AG08395 (cell line): ENCODE data around the gene ZNRF3.
"Not testable (repeated sequence)": the region's sequence is repeated elsewhere in the genome, so short reads cannot be mapped to it uniquely, and the experiment has no call there.

Experiments used
- DNase-seq: peaks from one replicate; pipeline ENCODE4 v3.0.0; 2012; ENCODE audit warnings: mixed read lengths, low spot score

The ZNRF3 gene

DNA sequence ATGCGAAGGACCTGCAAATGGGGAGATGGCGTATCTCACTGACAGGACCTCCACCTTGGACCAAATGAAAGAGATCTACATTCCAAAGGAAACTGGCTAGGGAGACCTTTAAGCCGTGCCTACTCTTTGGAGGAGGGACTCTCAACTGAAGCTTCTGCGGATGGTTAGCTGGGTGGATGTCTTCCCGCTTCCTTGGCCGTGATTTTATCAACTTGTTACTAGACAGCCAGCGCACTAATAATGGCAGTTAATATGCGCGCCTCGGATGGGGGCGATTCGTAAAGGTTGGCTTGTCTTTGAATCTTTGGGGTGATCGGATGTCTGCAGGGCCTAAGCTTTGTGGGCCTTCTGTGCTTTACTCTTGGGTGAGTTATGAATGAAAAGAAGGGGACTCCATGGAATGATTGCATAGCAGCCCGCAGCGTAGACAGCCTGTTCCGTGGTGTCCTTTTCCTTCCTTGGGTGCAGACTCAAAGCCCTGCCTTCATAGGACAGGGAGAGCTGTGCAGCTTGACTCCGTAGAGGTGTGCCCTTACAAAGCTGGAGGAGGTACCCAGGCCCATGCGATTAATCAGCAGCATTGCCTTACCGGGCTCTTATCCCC is 1.5 kb downstream of the ZNRF3 start:
- DNase-seq: no peak

DNA sequence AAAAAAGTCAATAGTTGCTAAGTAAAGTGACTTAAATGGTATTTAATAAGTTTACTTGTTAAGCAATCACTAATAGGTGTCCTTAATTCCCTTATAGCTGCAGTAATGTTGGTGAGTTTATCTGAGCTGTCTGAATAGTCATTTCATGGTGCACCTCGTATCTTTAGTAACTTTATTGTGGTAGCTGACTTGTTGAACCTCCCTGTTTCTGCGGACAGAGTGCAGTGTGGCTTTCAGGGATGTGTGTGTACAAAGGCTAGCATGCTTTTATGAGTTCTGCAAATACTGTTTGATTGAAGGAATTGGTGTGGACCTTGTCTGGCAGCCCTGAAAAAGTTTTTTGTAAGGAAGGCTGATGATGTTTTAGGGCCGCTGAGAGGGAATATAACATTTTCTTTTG is 2.6 kb downstream of the ZNRF3 start:
- no peak for DNase-seq

DNA sequence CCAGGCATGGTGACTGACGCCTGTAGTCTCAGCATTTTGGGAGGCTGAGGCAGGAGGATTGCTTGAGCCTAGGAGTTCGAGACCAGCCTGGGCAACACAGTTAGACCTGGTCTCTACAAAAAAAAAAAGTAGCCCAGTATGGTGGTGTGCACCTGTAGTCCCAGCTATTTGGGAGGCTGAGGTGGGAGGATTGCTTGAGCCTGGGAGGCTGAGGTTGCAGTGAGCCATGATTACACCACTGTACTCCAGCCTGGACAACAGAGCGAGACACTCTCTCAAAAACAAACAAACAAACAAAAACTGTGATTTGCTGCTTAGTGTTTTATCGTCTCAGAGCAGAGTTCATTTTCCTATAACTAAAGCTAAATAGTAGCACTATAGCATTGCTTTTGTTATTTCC is 3.3 kb downstream of the ZNRF3 start:
- not testable (repeated sequence) for DNase-seq

DNA sequence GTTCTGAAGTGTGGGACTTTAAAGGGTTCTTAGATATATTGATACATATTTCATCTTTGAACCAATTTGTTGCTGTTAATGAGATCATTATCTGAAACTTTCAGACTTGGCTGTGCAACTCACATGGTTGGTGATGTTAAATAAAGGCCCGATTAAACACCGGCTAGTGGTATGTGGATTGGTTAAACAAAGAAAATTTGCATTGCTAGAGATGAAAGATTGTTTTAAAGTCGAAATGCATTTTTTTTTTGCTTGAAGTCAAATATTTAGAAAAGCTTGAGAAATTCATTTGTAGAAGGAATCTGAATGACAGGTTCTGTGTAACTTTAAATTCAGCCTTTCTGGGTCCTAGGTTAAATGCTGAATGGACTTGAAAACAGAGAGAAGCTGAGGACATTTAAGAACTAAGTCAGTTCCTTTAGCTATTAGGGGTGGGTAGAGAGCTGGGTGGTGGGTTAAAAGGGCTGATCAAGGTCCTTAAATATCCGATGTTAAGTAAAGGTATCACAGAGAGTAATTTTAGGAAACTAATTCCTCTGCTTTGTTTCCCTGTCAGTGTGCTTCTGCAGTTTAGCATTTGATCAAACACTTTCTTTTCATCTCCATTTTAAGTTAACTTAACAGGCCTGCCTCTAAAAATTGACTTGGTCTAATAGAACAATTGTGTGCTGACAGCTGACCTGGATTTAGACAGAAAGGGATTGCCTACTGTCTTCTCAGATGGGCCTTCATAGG is 4.5 kb downstream of the ZNRF3 start:
- no peak for DNase-seq

DNA sequence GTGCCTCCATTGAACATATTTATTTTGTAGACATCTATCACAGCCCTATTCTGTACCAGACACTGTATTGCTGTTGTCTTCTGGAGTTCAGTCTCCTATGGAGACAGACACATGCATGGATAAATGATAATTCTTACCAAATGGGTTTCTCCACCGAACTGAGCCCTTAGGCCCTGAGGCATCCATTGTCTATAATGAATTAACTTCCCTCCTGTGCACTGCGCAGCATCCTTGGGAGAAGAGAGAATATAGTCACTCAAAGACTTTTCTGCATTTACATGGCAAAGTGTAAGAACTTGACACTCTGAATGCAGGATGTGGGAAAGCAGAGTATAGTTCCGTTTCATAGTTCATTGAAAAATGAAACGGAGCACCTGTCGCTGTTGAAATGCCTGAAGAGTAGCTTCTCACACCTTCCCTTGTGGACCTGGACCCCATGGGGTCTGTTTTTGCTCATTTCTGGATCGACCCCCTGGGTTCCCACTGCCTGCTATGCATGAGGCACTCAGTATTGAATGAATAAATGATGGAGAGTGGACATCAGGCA is 6.2 kb downstream of the ZNRF3 start:
- no peak for DNase-seq

DNA sequence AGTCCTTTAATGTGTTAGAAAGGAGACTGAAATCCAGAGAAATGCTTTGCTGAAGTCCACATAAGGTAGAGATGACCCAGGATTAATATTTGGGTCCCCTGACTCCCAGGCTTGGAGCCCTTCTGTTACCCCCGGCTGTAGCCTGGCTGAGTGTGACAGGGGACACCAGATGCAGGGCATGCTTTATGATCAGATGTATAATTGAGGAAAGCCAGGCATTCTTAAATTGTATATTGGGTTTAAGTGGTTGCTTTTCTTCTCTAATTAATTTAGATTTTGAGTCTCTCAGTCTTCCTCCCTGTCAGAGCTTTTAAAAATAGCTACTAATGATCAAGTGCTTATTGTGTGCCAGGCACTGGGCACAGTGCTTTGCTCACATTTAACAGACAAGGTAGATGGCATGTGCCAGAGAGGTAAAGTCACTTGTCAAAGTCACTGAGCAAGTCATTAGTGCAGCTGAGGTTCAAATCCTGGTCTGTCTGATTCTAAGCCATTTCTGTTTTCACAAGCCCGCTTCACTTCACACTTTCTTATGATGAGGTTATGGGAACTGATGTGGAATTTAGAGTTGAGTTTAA is 7.9 kb downstream of the ZNRF3 start:
- DNase-seq: no peak

DNA sequence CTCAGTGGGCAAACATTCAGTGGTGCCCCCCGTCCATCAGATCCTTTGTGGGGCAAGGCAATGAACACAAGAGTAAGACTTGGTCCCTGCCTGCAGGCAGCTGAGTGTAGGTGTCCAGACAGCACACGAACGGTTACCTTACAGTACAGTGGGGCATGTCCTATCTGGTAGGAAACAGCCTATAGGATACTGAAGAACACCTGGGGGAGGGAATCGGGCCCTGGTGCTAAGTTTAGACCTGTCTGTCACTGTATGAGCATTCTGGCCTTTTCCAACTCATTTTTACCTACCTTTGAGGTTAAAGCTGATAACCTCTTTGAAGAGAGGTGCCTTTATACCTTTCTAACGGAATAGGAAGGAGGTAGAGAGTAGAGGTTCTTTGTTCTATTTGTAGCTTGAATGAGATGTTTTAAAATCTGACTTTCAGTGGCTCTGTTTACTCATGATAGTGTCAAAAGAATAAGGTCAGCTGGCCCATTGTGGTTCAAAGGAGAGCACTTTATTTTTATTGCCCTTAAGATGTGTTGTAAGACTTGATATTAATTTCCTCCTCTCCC is 8.9 kb downstream of the ZNRF3 start:
- no peak for DNase-seq

DNA sequence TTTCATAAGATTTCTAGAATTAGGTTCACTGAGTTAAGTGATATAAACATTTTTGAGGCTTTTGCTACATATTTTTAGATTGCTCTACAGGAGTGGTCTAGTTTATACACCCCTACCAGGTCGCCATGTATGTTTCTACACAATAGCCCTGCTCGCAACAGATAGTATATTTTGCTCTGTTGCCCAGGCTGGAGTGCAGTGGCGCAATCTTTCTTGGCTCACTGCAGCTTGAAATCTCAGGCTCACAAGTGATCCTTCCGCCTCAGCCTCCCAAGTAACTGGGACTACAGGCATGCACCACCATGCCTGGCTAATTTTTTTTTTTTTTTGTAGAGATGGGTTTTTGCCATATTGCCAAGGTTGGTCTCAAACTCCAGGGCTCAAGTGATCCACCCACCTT is 10.4 kb downstream of the ZNRF3 start:
- DNase-seq: no peak

DNA sequence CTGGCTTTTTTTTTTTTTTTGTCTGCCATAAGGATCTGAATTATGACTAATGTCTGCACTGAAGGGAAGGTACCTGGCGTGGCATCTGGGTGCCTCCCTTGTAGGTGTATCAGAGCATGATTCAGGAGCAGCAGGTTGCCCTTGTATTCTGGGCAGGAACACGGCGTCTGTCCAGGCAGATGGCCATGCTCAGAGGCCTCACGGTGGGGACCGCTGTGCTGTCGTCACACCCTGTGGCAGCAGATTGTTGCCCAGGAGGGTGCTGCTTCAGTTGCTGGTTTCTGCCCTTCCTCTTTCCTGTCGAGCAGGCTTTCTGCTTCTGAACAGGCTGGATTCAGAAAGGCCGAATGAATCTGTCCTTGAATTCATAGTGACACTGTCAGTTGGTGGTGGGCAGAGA is 11.0 kb downstream of the ZNRF3 start:
- DNase-seq: no peak

DNA sequence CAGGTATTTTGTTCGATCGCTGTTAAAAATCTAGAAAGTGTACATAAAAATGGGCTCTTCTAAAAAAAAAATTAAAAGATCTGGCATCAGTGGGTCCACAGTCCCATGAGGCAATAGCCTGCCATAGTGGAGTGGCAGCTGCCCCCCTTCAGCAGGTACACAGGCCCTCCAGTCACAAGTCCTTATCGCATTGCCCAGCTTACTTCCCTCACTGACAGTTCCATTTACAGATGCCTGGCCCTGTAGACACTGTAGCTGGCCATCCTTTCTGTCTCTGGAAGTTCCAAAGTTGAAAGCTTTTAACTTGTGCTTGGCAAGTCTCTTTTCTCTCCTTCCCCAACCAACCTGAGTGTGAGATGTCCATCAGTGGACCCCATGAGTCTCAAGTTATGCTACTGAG is 11.4 kb downstream of the ZNRF3 start:
- no peak for DNase-seq

DNA sequence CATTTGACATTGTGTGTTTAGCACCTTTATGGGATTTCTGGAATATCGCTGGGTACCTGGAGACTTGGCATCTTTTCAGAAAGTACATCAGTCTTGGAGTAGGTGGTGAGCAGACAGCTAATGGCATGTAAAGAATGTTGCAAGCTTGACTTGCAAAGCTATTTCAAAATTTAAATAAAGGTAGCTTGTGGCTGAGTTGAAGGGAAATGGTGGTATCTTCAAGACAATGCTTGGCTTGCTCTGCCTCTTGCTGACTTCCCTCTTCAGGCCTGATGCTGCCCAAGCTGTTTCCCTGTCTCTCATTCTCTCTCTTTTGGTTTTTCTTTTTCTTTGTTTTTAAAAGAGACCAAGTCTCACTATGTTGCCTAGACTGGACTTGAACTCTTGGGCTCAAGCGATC is 13.2 kb downstream of the ZNRF3 start:
- DNase-seq: no peak

DNA sequence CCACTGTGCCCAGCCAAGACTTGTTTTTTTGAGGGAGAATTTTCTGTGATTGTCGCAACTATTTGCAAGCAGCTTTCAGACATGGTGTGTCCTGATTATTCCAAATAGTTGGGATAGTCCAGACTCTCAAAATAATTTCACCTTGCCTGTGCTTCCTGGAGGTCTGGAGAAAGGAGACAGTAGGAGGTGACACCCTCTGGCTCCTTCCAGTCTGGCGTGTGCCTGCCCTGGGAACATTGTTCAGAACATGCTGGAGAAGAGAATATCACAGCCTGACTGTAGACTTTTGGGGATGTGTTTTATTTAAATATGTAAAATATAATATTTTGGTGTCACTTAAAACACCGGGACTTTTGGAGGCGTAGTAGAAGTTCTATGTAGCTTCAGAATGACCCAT is 14.9 kb downstream of the ZNRF3 start:
- no peak for DNase-seq

DNA sequence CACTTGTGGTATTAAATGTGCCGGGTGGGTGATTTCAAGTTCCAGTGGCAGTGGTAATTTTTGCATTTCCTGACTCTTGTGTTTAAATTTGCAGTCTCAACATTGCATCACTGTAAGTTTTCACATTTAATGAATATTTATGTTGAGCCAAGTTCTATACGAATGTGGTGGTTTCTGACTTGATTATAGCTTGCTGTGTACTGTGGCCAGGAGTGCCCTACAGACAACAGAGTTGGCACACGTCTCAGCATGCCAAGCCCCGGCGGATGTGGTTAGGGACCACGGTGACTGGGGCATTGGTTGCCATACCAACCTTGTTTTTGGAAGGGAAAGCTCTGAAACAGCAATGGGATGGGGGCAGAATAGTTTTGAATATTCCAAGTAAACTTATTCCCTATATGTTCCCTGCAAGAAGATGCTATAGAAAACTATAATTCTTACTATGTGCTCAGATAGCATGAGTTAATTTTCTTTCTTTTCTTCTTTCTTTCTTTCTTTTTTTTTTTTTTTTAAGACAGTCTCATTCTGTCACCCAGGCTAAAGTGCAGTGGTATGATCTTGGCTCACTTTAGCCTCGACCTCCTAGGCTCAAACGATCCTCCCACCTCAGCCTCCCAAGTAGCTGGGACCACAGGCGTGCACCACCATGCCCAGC is 16.0 kb downstream of the ZNRF3 start:
- peak; percentile 75 for DNase-seq

DNA sequence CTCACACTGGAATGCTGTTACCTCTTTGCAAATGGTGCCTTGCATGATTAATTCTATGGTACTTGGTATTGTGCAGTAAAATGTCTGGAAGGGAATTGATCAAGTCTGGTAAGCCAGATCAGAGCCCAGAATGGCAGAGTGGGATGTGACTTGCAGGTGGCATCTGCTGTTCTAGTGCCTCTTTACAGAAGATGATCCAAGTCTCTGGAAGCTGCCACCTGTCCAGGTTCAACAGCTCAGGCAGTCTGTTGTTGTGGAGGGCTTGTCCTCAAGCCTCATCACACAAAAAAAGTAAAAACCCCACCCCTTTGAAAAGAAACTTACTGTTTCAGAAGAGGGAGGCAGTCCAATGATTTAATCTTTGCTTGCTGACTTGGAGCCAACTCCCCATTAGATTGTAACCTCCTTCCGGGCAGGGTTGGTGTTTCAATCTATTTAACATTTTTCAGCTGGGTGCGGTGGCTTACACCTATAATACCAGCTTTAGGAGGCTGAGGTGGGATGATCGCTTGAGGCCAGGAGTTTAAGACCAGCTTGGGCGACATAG is 17.1 kb downstream of the ZNRF3 start:
- DNase-seq: no peak

DNA sequence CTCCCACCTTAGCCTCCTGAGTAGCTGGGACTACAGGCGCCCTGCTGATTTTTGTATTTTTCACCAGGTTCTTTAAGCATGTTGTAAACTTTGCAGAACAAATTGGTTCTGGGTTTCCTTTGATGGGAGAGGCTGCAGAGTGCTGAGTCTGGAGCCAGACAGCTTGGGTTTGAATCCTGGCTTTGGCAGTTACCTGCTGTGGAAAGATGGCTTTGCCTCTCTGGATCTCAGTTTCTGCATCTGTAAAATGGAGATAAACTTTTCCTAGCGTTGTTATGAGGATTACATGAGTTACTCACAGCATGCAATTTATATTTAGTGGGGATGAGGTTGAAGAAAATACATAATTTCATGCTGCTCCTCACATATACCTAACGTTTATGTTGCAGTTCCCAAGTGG is 19.1 kb downstream of the ZNRF3 start:
- DNase-seq: no peak

DNA sequence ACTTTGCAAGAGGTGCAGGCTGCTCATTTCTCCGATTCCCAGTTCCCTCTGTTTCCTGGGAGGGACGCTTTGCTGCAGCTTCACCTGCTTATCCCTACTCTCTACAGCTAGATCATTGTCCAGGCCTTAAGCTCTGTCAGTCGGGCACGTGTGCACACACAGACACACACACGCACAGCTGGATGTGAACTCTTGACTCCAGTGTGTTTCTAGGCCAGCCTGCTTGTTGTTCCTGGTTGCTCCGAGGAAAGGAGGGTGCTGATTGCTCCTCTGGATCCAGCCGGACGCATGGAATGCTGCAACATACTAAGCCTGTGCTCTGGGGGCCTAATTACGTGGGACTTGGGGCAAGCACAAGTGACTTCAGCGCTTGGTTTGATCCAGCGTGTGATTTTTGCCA is 19.7 kb downstream of the ZNRF3 start:
- no peak for DNase-seq

DNA sequence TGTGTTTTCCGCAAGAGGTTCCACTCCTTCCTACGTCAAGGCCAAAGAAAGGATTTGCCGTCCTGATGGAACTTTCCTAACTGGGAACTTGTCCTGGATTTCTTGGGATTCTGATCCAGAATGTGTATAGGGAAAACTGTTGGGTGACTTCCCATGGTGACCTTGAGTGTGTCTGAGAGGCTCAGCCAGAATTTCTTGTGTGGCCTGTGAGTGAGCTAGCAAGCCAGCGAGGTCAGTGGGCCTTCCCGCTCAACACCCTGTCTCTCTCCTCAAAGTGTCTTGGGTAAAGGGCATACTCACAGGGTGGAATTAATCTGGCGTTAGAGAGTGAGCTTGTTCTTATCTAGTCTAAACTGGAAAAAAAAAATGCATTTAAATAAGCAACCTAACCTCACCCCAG is 20.4 kb downstream of the ZNRF3 start:
- DNase-seq: no peak

DNA sequence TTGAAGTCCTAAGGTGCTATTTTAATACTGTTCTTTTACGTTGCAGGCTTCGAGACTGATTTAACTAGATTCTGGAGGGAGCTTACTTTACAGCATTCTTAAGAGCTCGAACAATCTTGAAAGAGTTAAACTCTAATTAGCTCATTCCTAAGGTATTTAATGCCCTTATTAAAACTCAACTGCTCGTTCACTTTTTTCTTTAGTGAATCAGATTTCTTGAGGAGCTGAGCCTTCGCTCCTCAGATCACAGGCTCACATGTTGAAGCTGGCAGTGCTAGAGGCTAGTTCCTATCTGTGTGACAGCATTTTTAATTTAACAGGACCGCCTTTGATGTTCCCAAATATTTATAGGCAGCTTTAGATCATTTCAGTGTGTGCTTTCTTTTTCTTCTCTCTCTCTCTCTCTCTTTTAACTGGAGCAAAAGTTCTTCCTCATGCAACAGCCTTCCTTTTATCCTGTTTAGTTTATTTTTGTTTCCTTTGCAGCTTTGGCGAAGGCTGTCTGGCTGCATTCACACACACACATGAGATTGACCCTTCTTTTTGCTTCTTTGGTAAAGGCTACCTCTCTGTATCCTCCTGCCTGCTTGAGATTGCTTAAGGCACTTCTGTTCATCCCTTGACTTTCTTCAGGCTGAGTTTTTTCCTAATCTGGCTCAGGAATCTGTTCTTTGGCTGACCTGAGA is 21.0 kb downstream of the ZNRF3 start:
- DNase-seq: peak; percentile 36

DNA sequence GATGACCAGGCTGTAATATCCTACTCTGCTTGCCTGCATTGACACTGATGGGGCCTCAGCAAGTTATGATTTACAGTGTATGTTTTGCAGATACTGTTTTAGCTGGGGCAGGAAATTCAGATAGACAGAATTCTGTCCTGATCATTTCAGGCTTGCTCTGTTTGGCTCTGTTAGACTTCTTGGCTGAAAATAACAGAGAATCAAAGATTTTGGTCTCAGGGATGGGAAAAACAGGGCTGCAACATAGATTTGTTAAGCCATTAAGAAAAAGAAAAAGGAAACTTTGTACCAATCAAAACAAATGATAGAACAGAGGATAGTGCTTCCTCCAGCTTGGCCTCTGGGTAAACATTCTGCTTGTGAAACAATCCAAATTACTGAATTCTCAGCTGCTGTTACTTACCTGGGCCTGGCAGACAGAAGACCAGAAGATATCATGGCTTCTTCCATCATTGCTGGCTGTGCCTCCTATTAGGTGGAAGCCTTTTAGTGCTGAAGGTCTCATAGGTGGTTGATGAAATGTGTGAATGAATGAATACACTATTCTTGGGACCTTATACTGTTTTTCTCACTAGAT is 22.0 kb downstream of the ZNRF3 start:
- no peak for DNase-seq

DNA sequence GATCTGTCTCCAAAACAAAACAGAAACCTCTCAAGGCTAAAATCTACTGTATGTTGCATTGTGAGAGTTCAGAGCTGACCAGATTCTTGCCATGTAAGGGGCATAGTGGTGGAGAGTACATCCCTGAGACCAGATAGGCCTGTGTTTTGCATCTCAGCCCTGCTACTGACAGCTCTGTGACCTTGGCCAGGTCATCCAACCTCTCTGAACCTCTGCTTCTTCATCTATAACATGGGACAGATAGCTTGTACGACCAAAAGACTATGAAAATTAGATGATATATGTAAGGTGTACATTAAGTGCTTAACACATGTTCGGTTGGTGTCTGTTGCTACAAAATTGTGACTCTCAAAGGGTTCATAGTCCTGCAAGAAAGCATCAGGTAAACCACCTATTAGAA is 22.9 kb downstream of the ZNRF3 start:
- DNase-seq: no peak

DNA sequence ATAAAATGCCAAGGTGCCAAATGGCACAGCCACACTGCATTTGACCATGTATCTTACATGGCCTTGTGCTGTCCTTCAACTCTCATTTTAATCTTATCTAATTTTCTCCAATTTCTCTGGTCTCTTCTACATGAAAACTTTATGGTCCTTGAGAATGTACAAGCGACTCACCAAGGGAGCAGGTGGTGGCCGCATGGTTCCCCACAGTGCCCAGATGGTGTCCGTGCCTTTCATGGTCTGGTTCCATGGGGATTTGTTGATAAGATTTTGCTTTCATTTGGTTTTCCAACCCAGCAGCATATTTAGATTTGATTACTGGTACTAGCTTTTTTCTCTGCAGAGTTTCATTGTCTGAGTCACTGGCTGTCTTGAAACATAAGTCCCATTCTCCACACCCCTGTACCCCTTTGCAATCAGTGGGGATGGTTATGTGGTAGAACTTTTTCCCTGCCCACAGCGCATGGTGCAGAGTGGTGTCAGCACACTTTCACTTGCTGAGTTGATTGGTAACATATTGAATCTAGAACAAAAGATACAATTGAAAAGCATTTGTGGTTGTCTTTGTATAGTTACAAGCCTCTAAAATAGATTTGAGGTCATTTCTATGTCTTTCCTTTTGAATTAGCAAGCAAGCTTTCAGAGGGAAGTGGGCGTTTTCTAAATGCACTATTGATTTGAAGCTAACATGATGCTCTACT is 24.1 kb downstream of the ZNRF3 start:
- no peak for DNase-seq
